Spleen (tissue), 7 donors: ENCODE measurements around the gene STRBP.

Experiments used
- CTCF ChIP-seq, 11 experiments: fragments of 200-600 bp in 7 of 11; fragments of 450-650 bp in 4 of 11; sonication (generic) in 4 of 11; IDR thresholded peaks in 8 of 11; conservative IDR thresholded peaks in 3 of 11; 1 replicate in 7 of 11; 2 replicates in 4 of 11; pipeline versions ENCODE4 v1.4.0 to v1.8.0; 2016 to 2021; ENCODE audit warnings: antibody characterized with exemption in 11 of 11, inconsistent platforms in 4 of 11, mild to moderate bottlenecking in 1 of 11
- POLR2A ChIP-seq, 3 donors: fragments of 450-650 bp; IDR thresholded peaks; one replicate each; pipeline ENCODE4 v1.5.1; 2017; ENCODE audit warnings: antibody characterized with exemption in 3 of 3, mild to moderate bottlenecking in 1 of 3
- POLR2AphosphoS5 ChIP-seq, 3 donors: sonication (generic); formaldehyde crosslinking; IDR thresholded peaks; one replicate each; pipeline ENCODE4 v1.5.1; 2017; ENCODE audit warnings: antibody characterized with exemption in 3 of 3
- donor health status: DM: no; HTN: no; CAD: no; lungs with moderate emphysema.
- donor health status: DM: no; HTN: no; CAD: no.
- donor health status: DM: no; HTN: no; CAD: no.

GRCh38 chr9:123162791-123163345 lies 105.5 kb downstream of the STRBP start:
- no peak for TF ChIP-seq CTCF (IDR thresholded peaks at IDR 0.05 in 8 of 11, conservative IDR thresholded peaks at IDR 0.05 in 3 of 11)
- no peak for TF ChIP-seq POLR2A (IDR thresholded peaks at IDR 0.05)
- TF ChIP-seq POLR2AphosphoS5 (IDR thresholded peaks at IDR 0.05): no peak
